Measurements from ENCODE around the gene ZSCAN31. TPM values are rescaled to one million over a fixed set of nuclear protein-coding genes. Genes with fewer than 3 reads are reported as not detected.
A peak's percentile ranks its signal among the peaks of the same experiment; 100 is the strongest.

Gene ZSCAN31
- total RNA-seq, 1 donor from 2014 or later = 8.3 TPM

DNA sequence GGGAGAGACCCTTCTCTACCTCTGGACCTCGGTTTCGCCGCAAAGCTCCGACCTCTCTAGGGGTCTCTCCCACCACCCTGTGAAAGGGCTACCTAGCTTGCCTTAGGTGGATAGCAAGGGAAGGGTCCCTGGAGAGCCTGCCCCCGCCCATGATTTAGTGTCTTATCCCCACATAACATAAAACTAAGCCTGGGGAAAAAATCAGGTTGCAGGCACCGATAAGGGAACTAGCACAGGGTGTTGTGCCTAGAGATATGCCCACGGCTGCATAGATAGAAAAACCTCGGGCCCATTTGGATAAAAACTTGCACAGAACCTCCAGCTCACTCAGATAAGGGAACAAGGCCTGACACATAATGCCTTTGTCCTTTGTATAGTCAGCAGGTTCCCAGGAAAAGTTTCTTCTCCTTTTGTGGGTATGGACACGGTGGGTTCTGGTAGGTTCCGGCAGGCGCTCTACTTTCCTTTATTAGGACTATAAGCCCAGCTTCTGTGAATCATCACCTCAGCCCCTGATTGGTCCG is 846 bp downstream of the ZSCAN31 start:
- TF ChIP-seq, protein P1, sequence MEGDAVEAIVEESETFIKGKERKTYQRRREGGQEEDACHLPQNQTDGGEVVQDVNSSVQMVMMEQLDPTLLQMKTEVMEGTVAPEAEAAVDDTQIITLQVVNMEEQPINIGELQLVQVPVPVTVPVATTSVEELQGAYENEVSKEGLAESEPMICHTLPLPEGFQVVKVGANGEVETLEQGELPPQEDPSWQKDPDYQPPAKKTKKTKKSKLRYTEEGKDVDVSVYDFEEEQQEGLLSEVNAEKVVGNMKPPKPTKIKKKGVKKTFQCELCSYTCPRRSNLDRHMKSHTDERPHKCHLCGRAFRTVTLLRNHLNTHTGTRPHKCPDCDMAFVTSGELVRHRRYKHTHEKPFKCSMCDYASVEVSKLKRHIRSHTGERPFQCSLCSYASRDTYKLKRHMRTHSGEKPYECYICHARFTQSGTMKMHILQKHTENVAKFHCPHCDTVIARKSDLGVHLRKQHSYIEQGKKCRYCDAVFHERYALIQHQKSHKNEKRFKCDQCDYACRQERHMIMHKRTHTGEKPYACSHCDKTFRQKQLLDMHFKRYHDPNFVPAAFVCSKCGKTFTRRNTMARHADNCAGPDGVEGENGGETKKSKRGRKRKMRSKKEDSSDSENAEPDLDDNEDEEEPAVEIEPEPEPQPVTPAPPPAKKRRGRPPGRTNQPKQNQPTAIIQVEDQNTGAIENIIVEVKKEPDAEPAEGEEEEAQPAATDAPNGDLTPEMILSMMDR (IDR thresholded peaks at IDR 0.05) = no peak
- TF ChIP-seq EZH2 (IDR thresholded peaks at IDR 0.05) (no peak), EZH2phosphoT487 (IDR thresholded peaks at IDR 0.05) (no peak)
- Mint-ChIP-seq H3K4me3 (no peak overlapping the region), H3K27me3 (ENCODE audit: insufficient read depth, low read depth) (no peaks in the 10 kb centered on the region), H3K36me3 (peaks cover 6% of the 10 kb centered on the region), H3K27ac (no peak overlapping the region), H3K4me1 (no peaks in the 10 kb centered on the region), H3K9me3 (peaks cover 2% of the 10 kb centered on the region)
- no peak overlapping the region for H2AFZ ChIP-seq (replicated peaks)
- H3K36me3 ChIP-seq = no peaks in the 10 kb centered on the region
- H4K20me1 ChIP-seq (ENCODE audit: low read depth) = no peaks in the 10 kb centered on the region
- peak overlapping the region; percentile 79 for H3K4me3 ChIP-seq
- peak overlapping the region; percentile 25 for H3K9ac ChIP-seq
- H3K27me3 ChIP-seq = no peaks in the 10 kb centered on the region
- H3K4me2 ChIP-seq = peak overlapping the region; percentile 88
- H3K27ac ChIP-seq = peak overlapping the region; percentile 100
- no peak for DNase-seq (ENCODE audit: low spot score)
- H3K9me3 ChIP-seq (ENCODE audit: low read depth) = no peaks in the 10 kb centered on the region
- H3K4me1 ChIP-seq = peaks cover 21% of the 10 kb centered on the region
- peaks cover 26% of the 10 kb centered on the region for H3K79me2 ChIP-seq (ENCODE audit: low read depth)
- peaks cover 31% of the 10 kb centered on the region for H3F3A ChIP-seq (ENCODE audit: low read depth)

DNA sequence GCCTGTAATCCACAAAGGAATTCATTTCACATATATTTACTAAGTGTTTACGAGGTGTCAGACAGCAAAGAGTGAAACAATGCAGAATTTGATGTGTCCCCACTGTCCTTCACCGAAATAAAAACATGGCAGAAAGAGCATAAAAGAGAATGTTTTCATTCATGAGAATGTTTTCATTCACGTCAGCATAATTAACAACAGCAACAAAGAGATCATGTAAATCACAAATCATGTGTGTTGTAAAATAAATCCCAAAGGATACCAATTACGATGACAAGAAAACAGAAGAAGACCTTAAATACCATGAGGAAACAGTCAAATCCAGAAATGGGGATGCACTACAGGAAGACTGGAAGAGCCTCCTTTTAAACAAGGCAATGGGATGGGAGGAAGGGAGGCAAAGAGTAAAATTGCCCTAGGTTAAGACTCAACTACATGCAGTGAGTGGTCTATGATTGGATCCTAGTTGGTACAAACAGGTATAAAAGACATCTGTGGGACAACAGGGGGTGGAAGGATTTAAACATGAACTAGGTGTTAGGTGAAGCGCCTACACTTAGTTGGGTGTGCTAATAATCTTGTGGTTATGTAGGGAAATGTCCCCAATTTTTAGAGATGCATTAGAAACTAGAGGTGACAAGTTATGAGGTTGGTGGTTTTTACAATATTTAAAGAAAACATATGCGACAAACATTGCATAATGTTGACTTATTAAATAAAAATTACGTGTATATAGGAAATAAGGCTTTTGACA is 1.5 kb downstream of the ZSCAN31 start:
- H3F3A ChIP-seq (ENCODE audit: low read depth) = peaks cover 31% of the 10 kb centered on the region
- no peak overlapping the region for H3K4me3 Mint-ChIP-seq
- H3K27me3 ChIP-seq = no peaks in the 10 kb centered on the region
- H3K79me2 ChIP-seq (ENCODE audit: low read depth) = peaks cover 26% of the 10 kb centered on the region
- peak overlapping the region; percentile 100 for H3K27ac ChIP-seq
- H3K4me1 Mint-ChIP-seq = no peaks in the 10 kb centered on the region
- no peak for TF ChIP-seq EZH2 (IDR thresholded peaks at IDR 0.05)
- no peak for TF ChIP-seq EZH2phosphoT487 (IDR thresholded peaks at IDR 0.05)
- TF ChIP-seq, protein P1 (IDR thresholded peaks at IDR 0.05) = no peak
- H3K36me3 ChIP-seq = no peaks in the 10 kb centered on the region
- peaks cover 21% of the 10 kb centered on the region for H3K4me1 ChIP-seq
- H3K4me2 ChIP-seq = peak overlapping the region; percentile 88
- H3K9ac ChIP-seq = peak overlapping the region; percentile 25
- DNase-seq (ENCODE audit: low spot score) = no peak
- peaks cover 4% of the 10 kb centered on the region for H3K9me3 Mint-ChIP-seq
- no peaks in the 10 kb centered on the region for H3K27me3 Mint-ChIP-seq (ENCODE audit: insufficient read depth, low read depth)
- peaks cover 6% of the 10 kb centered on the region for H3K36me3 Mint-ChIP-seq
- no peak overlapping the region for H3K27ac Mint-ChIP-seq
- H4K20me1 ChIP-seq (ENCODE audit: low read depth) = no peaks in the 10 kb centered on the region
- no peak overlapping the region for H2AFZ ChIP-seq (replicated peaks)
- no peaks in the 10 kb centered on the region for H3K9me3 ChIP-seq (ENCODE audit: low read depth)
- peak overlapping the region; percentile 79 for H3K4me3 ChIP-seq

DNA sequence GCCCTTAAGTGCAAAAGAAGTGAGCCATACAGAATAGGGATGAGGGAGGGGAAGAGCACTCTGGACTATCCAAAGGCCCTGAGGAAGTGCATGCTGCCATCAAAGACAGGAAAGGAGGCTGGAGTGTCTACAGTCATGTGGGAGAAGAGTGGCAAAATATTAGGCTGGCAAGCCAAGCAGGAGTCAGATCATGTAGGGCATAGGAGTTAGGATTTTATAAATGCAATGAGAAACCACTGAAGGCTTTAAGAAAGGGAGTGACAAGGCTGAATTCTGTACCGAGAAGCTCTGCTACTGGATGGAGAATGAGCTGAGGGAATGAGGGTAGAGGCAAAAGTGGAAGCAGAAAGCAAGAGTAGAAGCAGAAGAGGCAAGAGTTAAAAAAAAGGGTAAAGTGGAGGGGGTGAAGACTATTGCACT is 2.3 kb downstream of the ZSCAN31 start:
- H3K79me2 ChIP-seq (ENCODE audit: low read depth) = peaks cover 22% of the 10 kb centered on the region
- H3K27ac Mint-ChIP-seq = peak overlapping the region; percentile 4
- H3K4me1 Mint-ChIP-seq = no peaks in the 10 kb centered on the region
- no peaks in the 10 kb centered on the region for H3K27me3 ChIP-seq
- no peak overlapping the region for H3K27ac ChIP-seq
- peaks cover 13% of the 10 kb centered on the region for H3K36me3 Mint-ChIP-seq
- H4K20me1 ChIP-seq (ENCODE audit: low read depth) = no peaks in the 10 kb centered on the region
- H3K9ac ChIP-seq = no peak overlapping the region
- H3K4me3 ChIP-seq = no peak overlapping the region
- no peaks in the 10 kb centered on the region for H3K36me3 ChIP-seq
- peaks cover 31% of the 10 kb centered on the region for H3F3A ChIP-seq (ENCODE audit: low read depth)
- no peaks in the 10 kb centered on the region for H3K9me3 ChIP-seq (ENCODE audit: low read depth)
- H3K4me2 ChIP-seq = no peak overlapping the region
- peaks cover 11% of the 10 kb centered on the region for H3K9me3 Mint-ChIP-seq
- H2AFZ ChIP-seq (replicated peaks) = no peak overlapping the region
- TF ChIP-seq, protein P1 (IDR thresholded peaks at IDR 0.05) = no peak
- no peak for TF ChIP-seq EZH2 (IDR thresholded peaks at IDR 0.05)
- no peak for TF ChIP-seq EZH2phosphoT487 (IDR thresholded peaks at IDR 0.05)
- no peak overlapping the region for H3K4me3 Mint-ChIP-seq
- H3K27me3 Mint-ChIP-seq (ENCODE audit: insufficient read depth, low read depth) = no peaks in the 10 kb centered on the region
- no peak for DNase-seq (ENCODE audit: low spot score)
- peaks cover 21% of the 10 kb centered on the region for H3K4me1 ChIP-seq

Data from neural progenitor cell (in vitro differentiated cells).